ENCODE measurements around the gene TMEM37.

TMEM37 gene

GRCh38 chr2:119419065-119419464, 12.6 kb upstream of the TMEM37 start:
- no peak for DNase-seq

- no peak for DNase-seq
Observed at GRCh38 chr2:119419803-119420508, 11.7 kb upstream of the TMEM37 start.

DNA sequence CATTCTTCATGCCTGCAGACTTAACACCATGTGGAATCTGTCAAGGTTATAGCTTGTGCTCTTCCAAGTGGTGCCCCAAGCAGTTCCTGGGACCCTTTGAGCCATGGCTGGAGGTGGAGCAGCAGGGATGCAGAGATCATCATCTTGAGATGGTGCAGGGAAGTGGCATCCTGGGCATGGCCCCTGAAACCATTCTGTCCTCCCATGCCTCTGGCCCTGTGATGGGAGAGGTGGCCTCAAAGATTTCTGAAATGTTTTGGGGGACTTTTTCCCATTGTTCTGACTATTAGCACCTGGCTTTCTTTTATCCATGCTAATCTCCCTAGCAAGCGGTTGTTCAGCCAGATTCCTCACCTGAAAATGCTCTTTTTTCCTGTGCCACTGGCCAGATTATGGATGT, 10.3 kb upstream of the TMEM37 start:
- DNase-seq: no peak

GRCh38 chr2:119421741-119422140, 9.9 kb upstream of the TMEM37 start:
- no peak for DNase-seq

GRCh38 chr2:119422360-119423107, 9.1 kb upstream of the TMEM37 start:
- no peak for DNase-seq

DNA sequence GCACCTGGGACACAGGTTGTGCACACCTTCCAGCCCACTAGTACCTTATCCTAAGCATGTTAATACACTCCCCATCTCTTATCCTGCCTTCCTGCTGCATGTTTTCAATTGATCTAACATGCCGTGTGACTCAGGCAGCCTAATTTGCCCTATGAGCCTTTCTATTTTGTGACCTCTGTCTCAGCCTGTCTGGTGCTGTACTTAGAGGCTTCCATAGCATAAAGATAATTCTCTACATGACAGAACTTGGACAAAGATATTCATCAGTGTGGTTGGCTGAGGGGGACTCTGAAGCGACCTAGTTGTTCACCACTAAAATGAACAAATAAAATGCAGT, 8.6 kb upstream of the TMEM37 start:
- DNase-seq: no peak

DNA sequence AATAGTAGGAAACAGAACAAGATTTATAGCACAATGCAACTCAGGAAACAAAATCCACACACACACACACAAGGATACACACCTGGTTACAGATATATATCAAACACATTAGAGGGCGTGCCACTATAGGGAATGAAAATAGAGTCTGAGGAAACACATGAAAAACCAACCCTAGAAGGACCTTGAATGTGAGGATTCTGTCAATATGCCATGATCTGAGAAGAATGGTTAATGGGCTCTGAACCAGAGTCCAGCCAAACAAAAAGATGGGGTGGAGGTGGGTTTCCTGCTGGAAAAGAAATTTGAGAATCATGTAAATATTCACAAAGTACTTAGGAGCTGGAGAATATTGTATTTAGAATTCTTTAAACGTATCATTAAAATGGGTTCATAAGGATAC, 7.8 kb upstream of the TMEM37 start:
- no peak for DNase-seq

- no peak for DNase-seq
Observed at GRCh38 chr2:119424284-119425118, 7.2 kb upstream of the TMEM37 start.

DNA sequence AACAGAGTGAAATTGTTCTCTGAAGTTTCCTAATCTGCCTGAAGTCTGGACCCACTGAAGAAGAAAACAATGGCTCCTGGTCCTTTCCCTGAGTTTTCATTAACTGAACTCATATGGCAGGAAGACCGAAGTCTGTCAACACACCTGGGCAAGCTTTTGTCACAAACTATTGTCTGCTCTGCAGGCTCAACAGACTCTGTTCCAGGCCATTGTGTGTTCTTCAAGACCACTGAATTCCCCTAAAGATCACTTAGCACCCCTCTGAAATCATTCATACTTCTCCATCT, 6.6 kb upstream of the TMEM37 start:
- DNase-seq: no peak

- DNase-seq: no peak
Observed at GRCh38 chr2:119425620-119426395, 5.8 kb upstream of the TMEM37 start.

- DNase-seq: no peak
Observed at GRCh38 chr2:119426396-119426675, 5.3 kb upstream of the TMEM37 start.

DNA sequence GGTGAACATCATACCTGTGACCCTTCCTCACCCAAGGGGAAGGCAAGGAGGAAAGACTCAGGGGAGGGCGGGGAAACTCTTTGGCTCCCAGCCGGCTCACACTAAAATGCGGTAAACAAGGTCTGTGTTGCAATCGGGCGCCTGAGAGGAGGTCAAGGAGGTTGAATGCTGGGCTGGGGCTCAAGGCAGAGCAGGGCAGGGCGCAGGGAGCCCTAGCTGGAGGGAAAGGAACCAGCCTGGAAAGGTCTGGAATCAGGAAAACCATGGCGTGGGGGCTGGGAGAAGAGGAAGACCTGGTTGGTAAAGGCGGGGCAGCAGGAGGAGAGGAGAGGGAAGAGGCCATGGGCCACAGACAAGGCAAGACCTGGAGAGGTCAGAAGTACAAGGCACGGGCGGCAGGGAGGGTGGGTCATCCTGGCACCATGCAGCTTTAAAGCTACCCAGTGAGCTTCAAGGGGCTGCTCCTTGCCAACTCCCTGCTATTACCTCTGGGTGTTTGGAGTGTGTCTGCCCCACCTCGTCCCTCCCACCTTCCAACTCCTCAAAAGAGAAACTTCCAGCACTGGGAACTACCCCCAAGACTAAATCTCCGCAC, 4.8 kb upstream of the TMEM37 start:
- DNase-seq: no peak

GRCh38 chr2:119427756-119428155, 3.9 kb upstream of the TMEM37 start:
- no peak for DNase-seq

DNA sequence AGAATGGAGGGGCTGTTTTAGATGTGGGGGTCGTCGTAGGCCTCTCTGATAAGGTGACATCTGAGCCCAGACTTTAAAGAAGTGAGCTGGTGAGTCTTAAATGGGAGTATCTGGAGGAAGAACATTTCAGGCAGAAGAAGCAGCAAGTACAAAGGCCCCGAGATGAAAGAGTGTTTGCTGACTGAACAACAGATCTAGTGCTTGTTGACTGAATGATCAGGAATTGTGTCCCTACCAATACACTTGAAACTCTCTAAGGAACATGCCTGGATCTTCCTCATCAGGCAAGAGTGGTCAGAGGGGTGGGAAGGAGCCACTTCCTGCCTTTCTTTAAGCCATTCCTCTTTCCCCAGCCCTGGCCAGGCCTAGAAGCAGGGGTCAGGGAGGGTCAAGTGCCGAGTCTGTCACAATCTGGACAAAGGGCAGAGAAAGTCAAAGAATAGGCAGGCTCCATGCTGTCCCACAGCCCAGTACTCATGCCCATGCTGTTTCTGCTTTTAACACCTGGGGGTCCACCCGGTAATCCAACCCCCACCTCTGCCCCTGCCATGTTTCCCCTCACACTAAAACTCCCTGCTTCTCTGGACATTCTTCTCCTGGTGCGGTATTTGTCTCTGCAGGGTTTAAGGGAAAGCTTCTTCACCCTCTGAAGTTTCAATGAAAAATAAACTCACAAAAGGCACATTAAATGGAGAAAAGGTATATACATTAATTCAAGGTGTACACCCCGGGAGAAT, 3.0 kb upstream of the TMEM37 start:
- no peak for DNase-seq

DNA sequence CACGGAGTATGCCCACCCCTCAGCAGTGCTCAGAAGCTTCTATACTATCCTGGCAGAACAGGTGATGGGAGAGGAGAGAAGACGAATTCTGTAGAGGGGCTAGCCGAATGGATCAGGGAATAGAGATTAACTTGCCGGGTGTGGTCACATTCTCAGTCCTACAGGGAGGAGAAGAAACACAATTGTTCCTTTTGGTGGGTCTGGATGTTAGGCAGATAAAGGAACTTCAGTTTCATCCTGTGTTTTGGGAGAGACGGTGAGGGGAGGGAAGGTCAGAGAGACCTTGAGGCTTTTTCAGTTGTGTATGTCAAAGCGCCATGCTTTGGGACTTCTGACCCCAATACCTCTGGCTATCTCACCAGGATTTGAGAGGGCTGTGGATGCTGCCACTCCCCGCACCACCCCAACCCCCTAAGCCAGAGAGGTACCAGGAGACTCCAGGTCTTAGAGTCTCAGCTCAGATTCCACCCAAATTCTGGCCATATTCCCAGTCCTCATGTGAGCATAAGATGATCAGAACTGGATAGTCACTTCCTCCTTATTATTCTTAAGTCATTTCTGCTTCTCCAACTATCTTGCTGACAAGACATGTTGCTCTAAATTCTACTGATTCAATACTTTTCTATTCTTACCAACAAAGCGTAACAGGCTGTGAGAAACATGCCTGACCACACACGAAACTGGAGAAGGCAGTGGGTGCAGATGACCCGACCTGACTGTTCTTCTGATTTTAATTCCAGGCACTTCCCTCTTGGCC, 2.3 kb upstream of the TMEM37 start:
- DNase-seq: no peak

DNA sequence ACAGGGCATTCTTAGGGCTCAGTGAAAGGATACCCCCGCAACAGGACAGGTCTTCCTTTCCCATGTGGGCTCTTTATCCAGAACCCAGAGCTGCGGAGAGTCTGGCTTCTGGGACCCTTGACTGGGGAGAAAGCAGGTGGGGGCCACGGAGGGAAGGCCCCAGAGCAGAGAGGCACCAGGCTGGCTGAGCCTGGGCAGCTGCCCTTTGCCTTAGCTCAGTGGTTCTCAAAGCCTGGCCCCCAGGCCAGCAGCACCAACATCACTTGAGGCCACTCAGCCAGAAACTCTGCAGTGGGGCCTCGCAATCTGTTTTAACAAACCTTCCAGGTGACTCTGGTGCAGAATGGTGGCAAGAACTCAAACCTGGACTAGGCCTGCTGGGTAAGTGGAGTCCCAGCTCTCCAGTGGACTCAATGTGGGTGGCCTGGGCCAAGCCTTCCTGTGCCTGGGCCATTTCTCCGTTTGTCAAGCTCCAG, 1.6 kb upstream of the TMEM37 start:
- DNase-seq: no peak

GRCh38 chr2:119431976-119432850, 559 bp downstream of the TMEM37 start:
- DNase-seq: no peak

GRCh38 chr2:119432851-119433522, 1.3 kb downstream of the TMEM37 start:
- no peak for DNase-seq

DNA sequence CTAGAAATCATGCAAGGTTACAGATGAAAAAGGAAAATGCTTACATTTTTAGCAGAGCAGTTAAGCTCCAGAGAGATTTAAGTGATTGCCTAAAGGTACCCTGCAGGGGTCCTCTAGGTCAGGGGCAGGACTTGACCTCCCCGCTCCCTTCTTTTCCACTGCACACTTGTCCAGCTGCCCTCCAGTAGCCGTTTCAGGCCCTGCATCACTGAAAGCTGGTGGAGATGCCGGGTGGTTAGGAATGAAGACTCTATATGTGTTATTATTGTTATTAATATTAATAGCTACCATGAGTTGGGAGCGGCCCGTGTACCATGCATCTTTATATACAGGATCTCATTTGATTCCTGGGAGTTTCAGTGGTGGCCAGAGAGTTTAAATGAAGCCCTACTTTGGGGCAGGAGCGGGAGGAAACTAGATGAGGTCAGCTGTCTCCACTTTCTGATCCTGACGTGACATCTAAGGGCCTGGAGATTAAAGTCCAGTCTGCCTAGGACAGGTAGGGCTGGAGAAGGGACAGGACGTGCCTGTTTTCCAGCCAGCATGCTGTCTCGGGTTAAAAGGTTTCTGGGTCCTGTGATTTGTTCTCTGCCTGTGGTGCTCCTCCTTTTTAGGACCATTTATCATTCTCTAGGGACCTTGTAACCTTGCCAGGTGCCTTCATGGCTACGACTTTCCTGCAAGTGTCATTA, 2.1 kb downstream of the TMEM37 start:
- DNase-seq: no peak
